SU-DHL-6 (cell line): ENCODE results near the gene VANGL1.

ENCODE experiments used
- CTCF ChIP-seq: fragments of 200-600 bp; sonication (generic); IDR thresholded peaks from one replicate; pipeline ENCODE4 v1.5.1; 2017; ENCODE audit warnings: antibody characterized with exemption, mild to moderate bottlenecking, low read length, moderate library complexity; ENCODE audit not compliant: insufficient read depth, poor library complexity, severe bottlenecking
- EZH2phosphoT487 ChIP-seq: fragments of 200-600 bp; sonication (generic), shearing (Covaris generic); conservative IDR thresholded peaks from 2 replicates; pipeline ENCODE4 v1.6.1; 2018; ENCODE audit warnings: mild to moderate bottlenecking, antibody characterized with exemption, low read length, moderate library complexity, mixed read lengths

DNA sequence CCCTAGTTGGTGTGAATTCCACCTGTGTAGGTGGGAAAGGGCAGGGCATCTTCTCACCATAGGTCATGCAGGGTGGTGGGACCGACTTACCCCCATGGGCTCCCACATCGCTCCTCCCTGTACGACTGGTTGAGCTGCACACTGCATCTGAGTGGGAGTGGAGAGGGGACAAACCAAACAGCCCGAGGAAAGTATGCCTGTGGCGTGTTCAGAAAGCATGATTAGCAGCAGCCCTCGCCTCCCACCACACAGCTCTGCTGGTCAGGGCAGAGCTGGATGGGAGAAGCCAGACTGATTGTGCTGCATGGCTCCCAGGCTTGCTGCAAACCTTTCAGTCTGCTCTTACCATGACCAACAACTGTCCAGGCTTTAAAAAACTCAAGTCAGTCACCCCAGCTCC is 24.4 kb downstream of the VANGL1 start:
- TF ChIP-seq CTCF (no peak), EZH2phosphoT487 (no peak)
